Keratinocyte (primary cell): ENCODE results near the gene GYPE.
"Not testable (repeated sequence)": the region's sequence is repeated elsewhere in the genome, so short reads cannot be mapped to it uniquely, and the experiment has no call there.

Experiments
- EZH2 ChIP-seq: IDR thresholded peaks from one replicate; pipeline ENCODE4 v1.6.1; 2012; ENCODE audit warnings: inconsistent platforms, mild to moderate bottlenecking, low read length, moderate library complexity
- TF ChIP-seq, protein P1 (sequence below), 3 experiments: IDR thresholded peaks in 1 of 3; conservative IDR thresholded peaks in 1 of 3; optimal IDR thresholded peaks in 1 of 3; 2 replicates in 2 of 3; 3 replicates in 1 of 3; pipeline versions ENCODE3 to v1.5.1; 2011; ENCODE audit warnings: low read length in 3 of 3, mild to moderate bottlenecking in 3 of 3, moderate library complexity in 2 of 3, control low read depth in 1 of 3, inconsistent platforms in 1 of 3; ENCODE audit not compliant: insufficient read depth in 2 of 3; ENCODE audit errors: extremely low read depth in 1 of 3

DNA sequence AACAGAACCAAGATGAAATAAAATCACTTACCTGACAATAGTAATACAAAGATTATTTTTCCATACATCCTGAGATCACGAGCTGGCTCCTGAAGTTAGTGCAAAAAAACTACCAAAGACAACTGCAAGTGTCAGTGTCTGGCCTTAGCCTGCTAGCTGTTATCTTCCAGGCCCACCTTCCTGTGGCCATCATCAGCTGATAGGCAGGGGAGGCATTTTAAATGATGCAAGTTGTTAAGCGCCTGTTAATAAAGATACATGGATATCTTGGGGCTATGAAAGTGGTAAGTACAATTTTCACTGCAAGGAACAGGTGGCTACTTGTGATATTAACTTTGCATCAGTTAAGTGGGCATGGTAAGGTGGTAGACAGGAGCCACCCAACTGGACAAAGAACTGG lies at the start of gene GYPE:
- TF ChIP-seq EZH2, result not testable (repeated sequence)
- TF ChIP-seq, protein P1, sequence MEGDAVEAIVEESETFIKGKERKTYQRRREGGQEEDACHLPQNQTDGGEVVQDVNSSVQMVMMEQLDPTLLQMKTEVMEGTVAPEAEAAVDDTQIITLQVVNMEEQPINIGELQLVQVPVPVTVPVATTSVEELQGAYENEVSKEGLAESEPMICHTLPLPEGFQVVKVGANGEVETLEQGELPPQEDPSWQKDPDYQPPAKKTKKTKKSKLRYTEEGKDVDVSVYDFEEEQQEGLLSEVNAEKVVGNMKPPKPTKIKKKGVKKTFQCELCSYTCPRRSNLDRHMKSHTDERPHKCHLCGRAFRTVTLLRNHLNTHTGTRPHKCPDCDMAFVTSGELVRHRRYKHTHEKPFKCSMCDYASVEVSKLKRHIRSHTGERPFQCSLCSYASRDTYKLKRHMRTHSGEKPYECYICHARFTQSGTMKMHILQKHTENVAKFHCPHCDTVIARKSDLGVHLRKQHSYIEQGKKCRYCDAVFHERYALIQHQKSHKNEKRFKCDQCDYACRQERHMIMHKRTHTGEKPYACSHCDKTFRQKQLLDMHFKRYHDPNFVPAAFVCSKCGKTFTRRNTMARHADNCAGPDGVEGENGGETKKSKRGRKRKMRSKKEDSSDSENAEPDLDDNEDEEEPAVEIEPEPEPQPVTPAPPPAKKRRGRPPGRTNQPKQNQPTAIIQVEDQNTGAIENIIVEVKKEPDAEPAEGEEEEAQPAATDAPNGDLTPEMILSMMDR (optimal IDR thresholded peaks at IDR 0.05 in 1 of 3, IDR thresholded peaks at IDR 0.05 in 1 of 3, conservative IDR thresholded peaks at IDR 0.05 in 1 of 3; ENCODE audit: extremely low read depth in 1 of 3, insufficient read depth in 2 of 3, low read length in 3 of 3), result not testable (repeated sequence)
